ENCODE measurements around the gene LINGO3. TPM values are rescaled to one million over a fixed set of nuclear protein-coding genes. Genes with fewer than 3 reads are reported as not detected.

Gene LINGO3
- total RNA-seq, 1 experiment from 2014 or later, result 2.0 TPM

GRCh38 chr19:2352121-2352520 lies 44.2 kb upstream of the LINGO3 start:
- no peaks in the 10 kb centered on the region for H3K27me3 Mint-ChIP-seq (ENCODE audit: low read depth)
- ChIA-PET POLR2A (no interaction called here), CTCF (no interaction called here)
- H3K9me3 Mint-ChIP-seq, result no peaks in the 10 kb centered on the region
- H3K4me3 Mint-ChIP-seq, result no peak overlapping the region
- H3K4me1 Mint-ChIP-seq, result no peaks in the 10 kb centered on the region
- ATAC-seq, result no peak
- H3K36me3 Mint-ChIP-seq, result no peaks in the 10 kb centered on the region
- H3K27ac Mint-ChIP-seq, result no peak overlapping the region
- no peak for DNase-seq (ENCODE audit: low spot score)
- no peak for TF ChIP-seq TP53 (CRISPR knock-in tag; IDR thresholded peaks at IDR 0.05)

DNA sequence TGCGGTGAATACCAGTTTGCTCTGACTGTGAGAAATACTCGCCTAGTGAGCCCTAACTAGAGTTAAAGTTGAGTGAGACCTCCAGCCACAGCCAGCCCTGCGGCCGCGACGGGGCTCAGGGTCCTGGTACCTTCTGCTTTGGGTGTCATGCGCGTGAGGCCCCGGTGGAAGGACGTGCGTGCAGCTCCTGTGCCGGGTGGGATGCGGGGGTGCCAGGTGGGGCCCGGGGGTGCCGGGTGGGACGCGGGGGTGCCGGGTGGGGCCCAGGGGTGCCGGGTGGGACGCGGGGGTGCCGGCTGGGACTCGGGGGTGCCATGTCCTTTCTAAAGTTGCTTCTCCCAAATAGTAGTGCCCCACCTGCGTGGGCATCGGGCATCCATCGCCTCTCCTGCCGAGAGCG lies 43.6 kb upstream of the LINGO3 start:
- Mint-ChIP-seq H3K27me3 (ENCODE audit: low read depth) (no peaks in the 10 kb centered on the region), H3K4me3 (no peak overlapping the region), H3K36me3 (no peaks in the 10 kb centered on the region), H3K9me3 (no peaks in the 10 kb centered on the region), H3K27ac (0 out of 2 replicates have a peak overlapping the region, but pooled peaks have one; percentile 27), H3K4me1 (no peaks in the 10 kb centered on the region)
- ChIA-PET CTCF (no interaction called here), POLR2A (no interaction called here)
- no peak for DNase-seq (ENCODE audit: low spot score)
- no peak for ATAC-seq
- no peak for TF ChIP-seq PRRX2 (CRISPR knock-in tag; IDR thresholded peaks at IDR 0.05)
- TF ChIP-seq ESRRA (CRISPR knock-in tag; IDR thresholded peaks at IDR 0.05; ENCODE audit: borderline replicate concordance), result no peak
- TF ChIP-seq CREB1 (CRISPR knock-in tag; IDR thresholded peaks at IDR 0.05), result no peak
- TF ChIP-seq, protein P1, sequence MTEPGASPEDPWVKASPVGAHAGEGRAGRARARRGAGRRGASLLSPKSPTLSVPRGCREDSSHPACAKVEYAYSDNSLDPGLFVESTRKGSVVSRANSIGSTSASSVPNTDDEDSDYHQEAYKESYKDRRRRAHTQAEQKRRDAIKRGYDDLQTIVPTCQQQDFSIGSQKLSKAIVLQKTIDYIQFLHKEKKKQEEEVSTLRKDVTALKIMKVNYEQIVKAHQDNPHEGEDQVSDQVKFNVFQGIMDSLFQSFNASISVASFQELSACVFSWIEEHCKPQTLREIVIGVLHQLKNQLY (CRISPR knock-in tag; IDR thresholded peaks at IDR 0.05), result no peak
- no peak for TF ChIP-seq TEAD4 (CRISPR knock-in tag; IDR thresholded peaks at IDR 0.05)
- no peak for TF ChIP-seq E2F4 (CRISPR knock-in tag; IDR thresholded peaks at IDR 0.05; ENCODE audit: borderline replicate concordance, low read depth)
- TF ChIP-seq FOXJ3 (CRISPR knock-in tag; IDR thresholded peaks at IDR 0.05; ENCODE audit: borderline replicate concordance), result no peak
- TF ChIP-seq IRF2 (CRISPR knock-in tag; IDR thresholded peaks at IDR 0.05; ENCODE audit: borderline replicate concordance, low read depth), result no peak
- TF ChIP-seq ZNF138 (CRISPR knock-in tag; conservative IDR thresholded peaks at IDR 0.05), result no peak
- no peak for TF ChIP-seq SOX15 (CRISPR knock-in tag; IDR thresholded peaks at IDR 0.05)
- TF ChIP-seq, protein P2, sequence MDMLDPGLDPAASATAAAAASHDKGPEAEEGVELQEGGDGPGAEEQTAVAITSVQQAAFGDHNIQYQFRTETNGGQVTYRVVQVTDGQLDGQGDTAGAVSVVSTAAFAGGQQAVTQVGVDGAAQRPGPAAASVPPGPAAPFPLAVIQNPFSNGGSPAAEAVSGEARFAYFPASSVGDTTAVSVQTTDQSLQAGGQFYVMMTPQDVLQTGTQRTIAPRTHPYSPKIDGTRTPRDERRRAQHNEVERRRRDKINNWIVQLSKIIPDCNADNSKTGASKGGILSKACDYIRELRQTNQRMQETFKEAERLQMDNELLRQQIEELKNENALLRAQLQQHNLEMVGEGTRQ (CRISPR knock-in tag; IDR thresholded peaks at IDR 0.05), result no peak
- TF ChIP-seq, protein P3, sequence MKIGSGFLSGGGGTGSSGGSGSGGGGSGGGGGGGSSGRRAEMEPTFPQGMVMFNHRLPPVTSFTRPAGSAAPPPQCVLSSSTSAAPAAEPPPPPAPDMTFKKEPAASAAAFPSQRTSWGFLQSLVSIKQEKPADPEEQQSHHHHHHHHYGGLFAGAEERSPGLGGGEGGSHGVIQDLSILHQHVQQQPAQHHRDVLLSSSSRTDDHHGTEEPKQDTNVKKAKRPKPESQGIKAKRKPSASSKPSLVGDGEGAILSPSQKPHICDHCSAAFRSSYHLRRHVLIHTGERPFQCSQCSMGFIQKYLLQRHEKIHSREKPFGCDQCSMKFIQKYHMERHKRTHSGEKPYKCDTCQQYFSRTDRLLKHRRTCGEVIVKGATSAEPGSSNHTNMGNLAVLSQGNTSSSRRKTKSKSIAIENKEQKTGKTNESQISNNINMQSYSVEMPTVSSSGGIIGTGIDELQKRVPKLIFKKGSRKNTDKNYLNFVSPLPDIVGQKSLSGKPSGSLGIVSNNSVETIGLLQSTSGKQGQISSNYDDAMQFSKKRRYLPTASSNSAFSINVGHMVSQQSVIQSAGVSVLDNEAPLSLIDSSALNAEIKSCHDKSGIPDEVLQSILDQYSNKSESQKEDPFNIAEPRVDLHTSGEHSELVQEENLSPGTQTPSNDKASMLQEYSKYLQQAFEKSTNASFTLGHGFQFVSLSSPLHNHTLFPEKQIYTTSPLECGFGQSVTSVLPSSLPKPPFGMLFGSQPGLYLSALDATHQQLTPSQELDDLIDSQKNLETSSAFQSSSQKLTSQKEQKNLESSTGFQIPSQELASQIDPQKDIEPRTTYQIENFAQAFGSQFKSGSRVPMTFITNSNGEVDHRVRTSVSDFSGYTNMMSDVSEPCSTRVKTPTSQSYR (CRISPR knock-in tag; IDR thresholded peaks at IDR 0.05), result no peak
- no peak for TF ChIP-seq ZNF532 (CRISPR knock-in tag; IDR thresholded peaks at IDR 0.05; ENCODE audit: borderline replicate concordance)
- no peak for TF ChIP-seq JAZF1 (CRISPR knock-in tag; IDR thresholded peaks at IDR 0.05)
- TF ChIP-seq USF1 (CRISPR knock-in tag; IDR thresholded peaks at IDR 0.05), result no peak
- no peak for TF ChIP-seq ZNF263 (CRISPR knock-in tag; IDR thresholded peaks at IDR 0.05; ENCODE audit: low read depth)
- TF ChIP-seq ZBTB21 (CRISPR knock-in tag; IDR thresholded peaks at IDR 0.05; ENCODE audit: borderline replicate concordance), result no peak
- no peak for TF ChIP-seq NR2C2 (CRISPR knock-in tag; IDR thresholded peaks at IDR 0.05)
- TF ChIP-seq ZNF121 (CRISPR knock-in tag; IDR thresholded peaks at IDR 0.05), result no peak
